Vagina (tissue), 2 donors: ENCODE measurements around the gene GRIK4.

Experiments used
- POLR2AphosphoS5 ChIP-seq, 2 donors: sonication (generic); formaldehyde crosslinking; IDR thresholded peaks; one replicate each; pipeline ENCODE4 v1.9.0; 2017; ENCODE audit warnings: antibody characterized with exemption in 2 of 2, mild to moderate bottlenecking in 2 of 2, low read depth in 1 of 2; ENCODE audit not compliant: insufficient read depth in 1 of 2
- TF ChIP-seq, protein P1 (sequence below), 3 experiments: fragments of 450-650 bp in 2 of 3; fragments of 200-600 bp in 1 of 3; sonication (generic) in 1 of 3; IDR thresholded peaks; one replicate each; pipeline ENCODE4 v1.5.1; 2017 to 2019; ENCODE audit warnings: antibody characterized with exemption in 3 of 3, mild to moderate bottlenecking in 2 of 3, moderate library complexity in 2 of 3

DNA sequence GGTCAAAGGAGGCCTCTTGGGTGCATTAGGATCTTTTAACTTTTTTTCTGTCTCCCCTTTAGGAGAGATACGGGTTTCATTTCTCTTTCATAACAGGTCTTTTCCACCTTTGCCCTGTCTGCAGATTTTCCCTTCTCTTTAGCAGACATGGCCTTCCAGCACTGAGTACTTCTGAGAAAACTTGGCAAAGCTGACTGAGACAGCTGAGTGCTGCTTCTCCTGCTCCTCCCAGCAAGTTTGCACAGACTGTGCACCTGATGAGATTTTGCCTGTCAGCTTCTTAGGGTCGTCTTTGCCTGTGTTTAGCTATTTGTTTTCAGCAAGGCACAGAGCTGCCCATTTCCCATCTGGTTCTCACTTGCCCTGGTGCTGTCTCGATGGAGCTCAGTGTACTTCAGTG is 424.8 kb downstream of the GRIK4 start:
- TF ChIP-seq, protein P1, sequence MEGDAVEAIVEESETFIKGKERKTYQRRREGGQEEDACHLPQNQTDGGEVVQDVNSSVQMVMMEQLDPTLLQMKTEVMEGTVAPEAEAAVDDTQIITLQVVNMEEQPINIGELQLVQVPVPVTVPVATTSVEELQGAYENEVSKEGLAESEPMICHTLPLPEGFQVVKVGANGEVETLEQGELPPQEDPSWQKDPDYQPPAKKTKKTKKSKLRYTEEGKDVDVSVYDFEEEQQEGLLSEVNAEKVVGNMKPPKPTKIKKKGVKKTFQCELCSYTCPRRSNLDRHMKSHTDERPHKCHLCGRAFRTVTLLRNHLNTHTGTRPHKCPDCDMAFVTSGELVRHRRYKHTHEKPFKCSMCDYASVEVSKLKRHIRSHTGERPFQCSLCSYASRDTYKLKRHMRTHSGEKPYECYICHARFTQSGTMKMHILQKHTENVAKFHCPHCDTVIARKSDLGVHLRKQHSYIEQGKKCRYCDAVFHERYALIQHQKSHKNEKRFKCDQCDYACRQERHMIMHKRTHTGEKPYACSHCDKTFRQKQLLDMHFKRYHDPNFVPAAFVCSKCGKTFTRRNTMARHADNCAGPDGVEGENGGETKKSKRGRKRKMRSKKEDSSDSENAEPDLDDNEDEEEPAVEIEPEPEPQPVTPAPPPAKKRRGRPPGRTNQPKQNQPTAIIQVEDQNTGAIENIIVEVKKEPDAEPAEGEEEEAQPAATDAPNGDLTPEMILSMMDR (IDR thresholded peaks at IDR 0.05), result no peak
- no peak for TF ChIP-seq POLR2AphosphoS5 (IDR thresholded peaks at IDR 0.05; ENCODE audit: insufficient read depth in 1 of 2, low read depth in 1 of 2)
